NCI-H128 (cell line): ENCODE results near the gene STK32B.
"Not testable (repeated sequence)": the region's sequence is repeated elsewhere in the genome, so short reads cannot be mapped to it uniquely, and the experiment has no call there.

Source experiments
- DNase-seq: peaks from one replicate; lab custom pipeline; 2025; ENCODE audit not compliant: unreplicated experiment; lab: John Stamatoyannopoulos, UW

STK32B gene

DNA sequence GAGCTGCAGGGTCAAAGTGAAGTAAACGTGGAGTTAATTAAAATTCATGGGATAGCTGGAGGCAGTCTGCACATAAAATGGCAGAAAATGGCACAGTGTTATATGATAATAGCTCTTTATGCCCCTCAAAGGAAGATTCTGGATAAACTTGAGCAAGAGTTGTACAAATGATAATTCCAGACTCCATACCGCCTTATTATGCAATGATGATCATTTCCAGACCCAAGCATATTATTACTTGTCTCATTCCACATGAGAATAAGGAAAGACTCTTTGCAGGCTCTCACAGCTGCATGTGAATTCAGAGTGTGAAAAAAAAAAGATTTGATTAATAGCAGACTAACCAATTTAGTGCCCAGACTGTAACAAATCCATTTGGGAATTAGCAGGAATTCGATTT, 105.4 kb downstream of the STK32B start:
- no peak for DNase-seq

DNA sequence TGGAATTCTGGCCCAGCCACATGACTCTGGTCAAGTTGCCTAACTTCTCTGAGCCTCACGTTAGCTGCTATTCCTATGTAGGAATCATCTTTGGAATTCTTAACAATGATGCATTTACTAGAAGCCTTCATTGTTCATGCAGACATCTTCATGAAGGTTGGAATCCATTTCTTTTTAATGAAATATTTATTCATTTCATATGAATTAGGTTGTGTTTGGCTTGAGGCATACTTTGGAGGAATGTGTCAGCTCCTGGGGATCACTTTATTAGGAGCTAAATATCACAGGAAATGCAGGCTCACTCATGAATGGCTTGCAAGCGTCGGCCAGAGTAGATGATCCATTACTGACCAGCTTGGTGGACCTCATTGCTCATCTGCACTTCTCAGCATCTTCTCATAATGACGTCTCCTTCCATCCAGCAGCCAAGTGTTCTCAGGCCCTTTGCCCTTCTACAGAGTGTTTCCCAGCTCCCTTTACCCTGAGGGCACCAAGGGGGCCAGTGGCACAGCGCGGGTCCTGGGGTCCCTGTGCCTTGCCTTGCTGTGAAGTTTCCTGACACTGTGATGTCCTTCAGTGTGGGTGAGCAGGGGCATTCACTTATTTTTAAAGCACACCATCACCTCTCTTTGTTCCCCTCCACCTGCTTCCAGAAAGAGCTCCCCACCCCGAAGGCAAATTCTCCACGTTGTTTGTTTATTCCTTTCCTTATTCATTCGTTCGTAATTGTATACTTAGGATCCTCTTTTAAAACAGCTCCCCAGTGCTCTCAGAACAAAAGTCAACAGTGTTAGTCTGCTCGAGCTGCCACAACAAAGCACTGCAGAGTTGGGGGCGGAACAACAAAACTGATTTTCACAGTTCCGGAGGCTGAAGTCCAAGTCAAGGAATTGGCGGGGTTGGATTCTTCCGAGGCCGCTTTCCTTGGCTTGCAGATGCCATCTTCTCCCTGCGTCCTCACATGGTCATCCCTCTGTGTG, 106.8 kb downstream of the STK32B start:
- no peak for DNase-seq

DNA sequence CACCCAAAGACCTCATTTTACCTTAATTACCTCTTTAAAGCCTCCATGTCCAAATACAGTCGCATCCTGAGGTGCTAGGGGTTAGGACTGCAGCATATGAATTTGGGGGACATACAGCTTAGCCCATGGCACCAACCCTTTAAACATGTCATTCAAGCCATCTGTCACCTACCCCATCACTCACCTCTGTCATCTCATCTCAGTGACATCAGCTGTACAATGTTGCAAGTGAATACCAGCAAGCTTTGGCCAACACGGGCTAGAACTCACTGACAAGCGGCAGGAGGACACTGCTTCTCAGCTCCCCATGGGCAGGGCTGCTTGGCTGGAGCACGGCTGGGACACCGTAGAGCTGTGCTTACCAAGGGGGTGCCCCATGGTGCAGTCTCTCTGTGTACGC, 107.5 kb downstream of the STK32B start:
- no peak for DNase-seq

DNA sequence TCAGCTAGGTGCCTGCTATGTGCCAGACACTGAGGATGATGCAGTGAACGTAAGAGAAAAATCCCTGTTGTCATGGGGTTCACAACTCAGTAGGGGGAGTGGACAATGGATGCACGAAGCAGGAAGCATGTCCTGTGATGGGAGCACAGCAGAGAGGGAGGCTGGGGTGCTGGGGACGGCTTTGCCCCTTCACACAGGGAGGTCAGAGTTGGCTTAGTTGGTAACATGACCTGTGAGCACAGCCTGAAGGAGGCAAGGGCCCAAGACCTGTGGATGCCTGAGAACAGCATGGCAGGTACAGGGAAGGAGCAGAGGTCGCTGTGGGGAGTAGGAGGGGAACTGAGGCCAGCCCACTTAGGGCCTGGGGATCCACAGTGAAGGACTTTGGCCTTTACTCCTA, 109.4 kb downstream of the STK32B start:
- no peak for DNase-seq

DNA sequence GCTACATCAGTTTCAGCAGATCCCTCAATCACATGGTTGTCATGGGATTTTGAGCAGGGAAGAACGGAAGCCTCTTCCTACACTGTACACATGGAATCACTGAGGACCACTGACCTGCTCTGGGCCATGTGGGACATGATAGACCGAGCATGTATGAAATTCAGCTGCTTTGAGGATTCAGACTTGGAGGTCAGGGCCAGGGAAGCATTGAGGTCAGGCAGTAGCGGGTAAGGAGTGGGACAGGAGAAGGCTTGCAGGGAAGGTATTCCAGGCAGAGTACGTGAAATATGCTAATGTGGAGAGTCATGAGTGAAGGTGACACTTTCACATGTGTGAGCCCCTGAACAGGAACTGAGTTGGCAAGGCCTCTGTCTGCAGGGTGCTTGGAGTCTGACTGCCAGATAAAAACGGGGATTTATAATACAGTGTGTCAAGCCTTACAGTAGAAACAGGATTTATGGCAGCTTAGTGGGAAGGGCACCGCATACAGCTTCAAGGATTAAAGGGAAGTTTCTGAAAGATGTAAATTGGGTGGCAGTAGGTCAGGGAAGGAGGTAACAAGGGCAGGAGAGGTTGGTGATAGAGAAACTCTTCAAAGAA, 111.7 kb downstream of the STK32B start:
- DNase-seq = no peak

DNA sequence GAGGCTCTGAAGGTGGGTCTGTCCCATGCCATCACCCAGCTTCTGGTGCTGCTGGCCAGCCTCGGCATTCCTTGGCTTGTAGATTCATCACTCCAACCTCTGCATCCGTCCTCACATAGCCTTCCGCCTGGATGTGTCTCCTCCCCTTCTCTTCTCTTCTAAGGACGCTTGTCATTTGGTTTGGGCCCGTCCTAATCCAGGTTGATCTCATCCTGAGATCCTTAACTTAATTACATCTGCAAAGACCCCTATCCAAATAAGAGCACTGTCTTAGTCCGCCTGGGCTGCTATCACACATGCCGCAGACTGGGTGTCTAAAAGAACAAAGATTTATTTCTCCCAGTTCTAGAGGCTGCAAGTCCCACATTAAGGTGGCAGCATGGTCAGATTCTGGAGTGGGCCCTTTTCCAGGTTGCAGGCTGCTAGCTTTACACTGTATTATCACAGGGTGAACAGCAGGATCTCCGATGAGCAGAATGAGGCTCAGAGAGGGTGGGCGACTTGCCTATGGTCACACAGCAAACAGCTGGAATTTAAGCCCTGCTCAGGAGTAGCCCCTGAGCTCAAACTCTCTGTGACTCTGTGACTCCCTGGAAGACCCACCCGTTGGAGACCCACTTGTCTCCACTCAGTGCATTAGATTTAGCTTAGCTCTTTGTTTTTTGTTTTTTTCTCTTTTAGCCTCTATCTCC, 113.1 kb downstream of the STK32B start:
- no peak for DNase-seq

DNA sequence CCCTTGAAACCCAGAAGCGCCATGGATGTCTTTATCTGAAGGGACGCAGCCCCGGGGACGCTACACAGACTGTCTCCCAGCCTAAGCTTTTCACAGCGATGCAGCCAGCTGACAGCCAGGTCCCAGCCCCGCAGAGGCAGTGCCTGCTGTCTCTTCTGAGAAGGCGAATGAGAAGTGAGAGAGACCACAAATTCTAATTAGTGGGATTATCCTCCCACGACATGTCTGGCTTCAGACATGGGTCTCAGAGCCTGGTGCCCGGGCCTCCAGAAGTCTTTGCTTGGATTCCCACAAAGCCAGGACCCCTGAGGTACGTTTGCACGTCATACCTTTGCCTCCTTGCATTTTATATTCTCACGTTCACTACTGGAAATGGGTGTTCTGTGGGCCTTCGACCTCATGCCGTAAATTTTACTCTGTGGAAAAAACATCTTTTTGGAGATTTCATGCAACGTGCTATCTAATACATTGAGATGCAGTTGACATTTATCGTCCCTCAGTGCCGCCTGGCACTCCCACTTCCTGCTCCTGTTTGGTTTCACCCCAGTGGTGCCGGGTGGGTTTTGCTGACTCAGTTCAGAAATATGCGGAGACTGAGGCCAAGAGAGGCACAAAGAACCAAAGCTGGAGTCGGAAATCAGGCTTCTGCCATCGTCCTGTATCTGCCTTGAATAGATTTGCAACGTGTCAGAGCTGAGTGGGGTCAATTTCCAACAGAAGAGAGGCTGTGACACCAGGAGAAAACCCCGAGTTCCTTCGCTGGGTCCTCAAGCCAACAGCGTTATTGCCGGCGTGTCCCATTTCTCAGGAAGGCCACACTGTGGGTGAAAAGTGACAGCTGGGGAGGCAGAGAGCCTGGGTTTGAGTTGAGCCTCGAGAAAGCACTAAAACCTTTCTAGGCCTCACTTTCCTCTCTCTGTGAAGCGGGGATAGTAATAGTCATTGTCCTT, 114.4 kb downstream of the STK32B start:
- DNase-seq = no peak

DNA sequence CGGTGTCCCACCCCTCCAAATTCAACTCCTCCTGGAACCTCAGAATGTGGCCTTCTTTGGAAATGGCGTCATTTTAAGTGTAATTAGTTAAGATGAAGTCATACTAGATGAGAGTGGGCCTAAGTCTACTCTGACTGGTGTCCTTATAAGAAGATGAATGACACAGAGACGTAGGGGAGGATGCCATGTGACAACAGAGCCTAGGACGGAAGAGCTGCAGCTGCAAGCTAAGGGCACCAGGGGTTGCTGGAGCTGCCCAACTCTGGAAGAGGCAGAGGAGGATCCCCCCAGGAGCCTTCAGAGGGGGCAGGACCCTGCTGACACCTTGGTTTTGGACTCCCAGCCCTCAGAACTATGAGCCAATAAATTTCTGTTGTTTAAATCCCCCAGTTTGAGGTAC, 115.1 kb downstream of the STK32B start:
- DNase-seq = no peak

DNA sequence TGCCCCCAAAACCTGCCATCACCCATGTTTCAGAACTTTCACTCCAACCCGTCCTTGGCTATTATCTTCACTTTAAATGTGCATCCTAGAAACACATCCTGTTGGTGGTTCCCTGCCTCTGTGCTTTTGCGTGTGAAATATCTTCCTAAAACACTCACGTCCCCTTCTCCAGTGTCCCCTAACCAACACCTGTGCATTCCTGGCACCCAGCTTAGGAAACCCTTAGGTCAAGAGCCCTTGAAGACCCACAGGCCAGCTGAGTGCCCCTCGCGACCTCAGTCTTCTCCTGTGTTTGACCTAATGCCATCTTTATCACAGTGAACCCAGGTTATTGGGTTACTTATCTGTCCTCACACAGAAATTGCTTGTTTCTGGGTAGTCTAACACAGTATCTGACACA, 117.6 kb downstream of the STK32B start:
- no peak for DNase-seq

DNA sequence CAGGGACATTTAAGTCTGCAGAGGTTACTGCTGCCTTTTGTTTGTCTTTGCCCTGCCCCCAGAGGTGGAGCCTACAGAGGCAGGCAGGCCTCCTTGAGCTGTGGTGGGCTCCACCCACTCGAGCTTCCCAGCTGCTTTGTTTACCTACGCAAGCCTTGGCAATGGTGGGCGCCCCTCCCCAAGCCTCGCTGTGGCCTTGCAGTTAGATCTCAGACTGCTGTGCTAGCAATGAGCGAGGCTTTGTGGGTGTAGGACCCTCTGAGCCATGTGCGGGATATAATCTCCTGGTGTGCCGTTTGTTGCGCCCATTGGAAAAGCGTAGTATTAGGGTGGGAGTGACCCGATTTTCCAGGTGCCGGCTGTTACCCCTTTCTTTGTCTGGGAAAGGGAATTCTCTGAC, 124.6 kb downstream of the STK32B start:
- not testable (repeated sequence) for DNase-seq

DNA sequence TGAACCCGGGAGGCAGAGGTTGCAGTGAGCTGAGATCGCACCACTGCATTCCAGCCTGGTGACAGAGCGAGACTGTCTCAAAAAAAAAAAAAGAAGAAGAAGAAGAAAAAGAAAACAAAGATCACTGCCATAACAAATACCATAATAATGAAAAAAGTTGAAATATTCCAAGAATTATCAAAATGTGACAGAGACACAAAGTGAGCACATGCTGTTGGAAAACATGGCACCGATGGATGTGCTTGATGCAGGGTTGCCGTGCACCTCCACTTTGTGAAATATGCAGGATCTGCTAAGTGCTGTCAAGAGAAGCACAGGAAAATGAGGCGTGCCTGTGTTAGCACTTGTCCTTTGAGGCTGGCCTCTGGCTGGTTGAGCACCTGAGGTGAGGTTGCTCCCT, 133.3 kb downstream of the STK32B start:
- DNase-seq = no peak

DNA sequence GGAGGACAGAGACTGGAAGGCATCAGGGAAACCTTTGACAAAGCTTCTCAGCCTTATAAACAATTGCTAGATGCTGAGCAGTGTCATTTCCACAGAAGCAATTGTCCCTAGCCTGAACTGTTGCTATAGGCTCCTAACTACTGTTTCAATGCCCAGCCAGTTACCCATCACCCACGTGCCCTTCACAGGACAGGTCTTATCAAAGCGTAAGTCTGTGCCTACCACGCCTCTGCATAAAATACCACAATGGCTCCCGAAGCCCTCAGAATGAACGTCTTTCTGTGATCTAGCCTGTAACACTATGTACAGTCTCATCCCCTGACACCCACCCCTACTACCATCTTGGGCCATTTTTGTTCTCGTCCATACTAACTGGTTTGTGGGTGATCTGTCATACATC, 134.3 kb downstream of the STK32B start:
- no peak for DNase-seq

DNA sequence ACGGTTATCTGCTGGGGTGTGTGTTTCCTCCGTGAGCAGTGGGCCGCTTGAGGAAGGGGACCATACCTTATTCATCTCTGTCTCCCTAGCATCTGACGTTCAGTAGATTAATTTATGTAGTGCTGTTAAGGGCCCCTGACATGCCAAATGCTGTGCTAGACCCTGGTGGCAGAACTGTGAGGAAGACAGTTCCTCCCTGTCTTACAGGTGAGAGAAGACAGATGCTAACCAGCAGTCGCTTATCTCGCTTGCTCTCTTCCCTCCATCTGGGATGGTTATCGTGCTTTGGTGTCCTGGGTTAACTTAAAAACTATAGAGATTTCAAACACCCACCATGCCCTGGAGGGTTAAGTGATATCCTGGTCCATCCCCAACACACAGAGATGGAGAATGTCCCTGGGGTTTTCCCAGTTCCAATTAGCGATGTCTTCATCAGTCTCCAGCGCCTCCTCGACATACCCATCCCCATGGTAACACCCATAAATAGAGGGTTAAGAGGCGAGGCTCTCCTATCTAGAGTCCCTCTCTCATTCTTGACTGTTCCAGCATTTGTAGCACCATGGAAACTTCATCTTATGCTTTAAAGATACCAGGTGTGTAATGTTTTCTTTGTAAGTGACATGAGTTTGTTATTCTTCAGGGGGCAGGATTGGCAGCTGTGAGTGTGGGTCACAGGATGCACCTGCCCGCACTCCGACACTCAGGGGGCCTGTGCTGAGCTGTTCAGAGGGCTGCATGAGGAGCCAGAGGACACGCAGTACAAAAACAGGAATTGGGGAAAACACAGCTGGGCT, 135.2 kb downstream of the STK32B start:
- no peak for DNase-seq

DNA sequence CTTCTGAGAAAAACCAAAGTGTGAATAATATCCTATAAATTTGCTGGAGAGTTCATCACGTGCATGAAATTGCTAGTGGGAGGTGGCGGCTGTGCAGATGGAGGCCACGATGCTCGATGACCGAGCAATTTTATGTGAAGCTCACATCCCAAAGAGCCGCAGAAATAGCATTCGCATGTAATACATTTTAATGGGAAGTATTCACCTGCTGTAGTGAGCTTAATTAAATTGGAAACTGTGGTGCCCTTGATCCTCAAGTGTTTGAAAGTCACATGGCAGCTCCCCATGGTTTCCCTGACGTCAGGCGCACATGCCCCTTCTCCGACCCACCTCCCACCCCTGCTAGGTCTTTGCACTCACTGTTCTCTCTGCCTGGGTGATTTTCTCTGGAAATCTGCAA, 136.8 kb downstream of the STK32B start:
- no peak for DNase-seq

DNA sequence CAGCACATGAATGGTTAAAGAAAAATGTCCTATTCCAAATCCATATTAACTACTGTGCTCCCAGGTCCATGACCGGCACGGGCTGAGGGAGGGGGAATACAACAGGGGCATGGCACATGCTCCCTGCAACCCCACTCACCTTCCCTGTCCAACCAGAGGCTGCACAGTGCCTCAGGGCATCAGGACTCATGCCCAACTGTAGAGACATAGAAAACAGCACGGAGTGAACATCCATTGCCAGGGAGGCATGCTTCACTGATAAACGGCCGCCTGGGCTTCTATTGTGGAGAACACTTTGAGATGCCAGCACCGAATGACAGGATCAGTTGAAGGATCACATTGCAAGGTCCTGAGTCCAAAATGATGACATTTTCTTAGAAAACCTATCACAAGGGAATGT, 140.6 kb downstream of the STK32B start:
- no peak for DNase-seq

DNA sequence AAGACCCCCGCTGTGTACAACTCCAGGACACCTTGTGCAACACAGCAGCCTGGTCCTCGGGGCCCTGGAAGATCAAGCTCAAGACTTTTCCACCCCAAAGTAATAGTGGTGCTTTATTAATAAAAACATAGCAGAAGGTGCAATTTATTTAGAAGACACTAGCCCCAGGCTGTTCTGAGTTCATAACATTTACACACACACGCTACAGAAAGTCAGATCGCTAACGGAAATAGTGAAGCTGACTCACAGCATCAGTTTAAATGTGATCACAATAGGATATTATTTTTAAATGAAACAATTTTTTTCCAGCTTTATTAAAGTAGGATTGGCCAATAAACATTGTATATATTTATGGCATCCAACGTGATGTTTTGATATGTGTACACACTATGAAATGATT, 141.0 kb downstream of the STK32B start:
- no peak for DNase-seq

DNA sequence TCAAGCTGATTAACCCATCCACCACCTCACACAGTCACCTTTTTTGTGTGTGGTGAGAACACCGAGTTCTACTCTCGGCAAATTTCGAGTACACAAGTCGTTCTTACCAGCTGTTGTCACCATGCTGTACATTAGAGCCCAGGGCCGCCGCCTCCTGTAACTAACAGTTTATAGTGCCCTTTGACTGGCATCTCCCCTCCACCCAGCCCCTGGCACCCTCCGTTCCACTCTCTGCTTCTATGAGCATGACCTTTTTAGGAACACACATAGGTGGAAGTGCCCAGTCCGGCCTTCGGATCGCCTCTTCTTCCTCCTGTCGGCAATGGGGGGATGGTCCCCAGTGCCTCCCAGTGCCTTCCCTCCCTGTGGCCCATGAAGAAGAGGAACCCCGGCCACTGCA, 141.4 kb downstream of the STK32B start:
- no peak for DNase-seq

DNA sequence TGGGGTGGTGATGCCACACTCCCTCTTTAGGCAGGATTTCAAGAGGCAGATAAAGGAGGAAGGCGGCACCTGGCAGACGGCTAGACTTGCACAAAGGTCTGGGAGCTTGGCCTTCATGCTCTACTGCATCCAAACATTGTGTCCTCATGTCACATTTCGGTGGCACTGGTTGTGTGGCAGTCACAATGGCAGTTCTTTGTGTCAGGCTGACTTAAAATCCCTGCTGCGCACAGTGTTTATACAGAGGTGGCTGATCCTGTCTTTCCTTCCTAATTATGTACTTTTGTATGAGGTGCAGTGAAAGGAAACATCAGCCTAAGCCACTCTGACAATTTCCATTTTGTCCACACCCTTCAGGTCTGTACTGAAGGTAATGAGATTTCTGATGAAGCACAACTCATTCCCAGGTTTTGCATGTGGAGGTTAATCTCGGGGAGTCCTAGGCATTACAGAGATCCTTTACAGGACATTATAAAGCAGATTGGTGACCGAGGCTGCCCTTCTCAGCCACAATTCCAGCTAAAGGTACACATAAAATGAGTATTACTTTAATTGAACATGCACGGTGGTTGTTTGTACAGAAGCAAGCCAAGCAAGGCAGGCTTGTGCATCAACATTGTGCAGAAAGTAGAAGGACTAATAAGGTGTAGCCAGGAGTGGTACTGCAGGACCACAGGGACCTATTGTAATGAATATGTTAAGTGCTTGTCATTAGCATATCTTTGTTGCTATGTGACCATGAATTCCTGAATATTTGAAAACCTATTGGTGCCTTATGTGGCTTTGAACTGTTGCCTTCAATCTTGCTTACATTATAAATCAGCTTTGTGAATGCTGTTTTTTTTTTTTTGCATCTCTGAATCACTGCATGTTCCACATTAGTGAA, 147.6 kb downstream of the STK32B start:
- no peak for DNase-seq

DNA sequence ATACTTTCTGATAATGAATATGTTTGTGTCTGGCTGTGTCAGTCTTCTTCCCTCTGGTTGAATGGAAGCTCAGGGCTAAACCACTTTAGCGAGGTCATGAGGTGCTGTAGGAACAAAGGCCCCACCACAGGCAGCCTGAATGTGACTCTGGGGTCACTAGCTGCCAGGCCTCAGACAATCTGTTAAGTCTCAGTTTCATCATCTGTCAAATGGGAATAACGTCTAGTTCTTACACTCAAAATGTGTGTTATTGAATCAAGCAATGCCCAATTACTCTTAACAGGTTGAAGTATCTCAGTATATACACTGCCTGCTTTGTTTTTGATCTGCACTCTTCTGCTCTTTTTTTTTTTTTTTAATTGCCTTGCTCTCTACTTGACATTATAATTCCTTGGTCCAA, 148.6 kb downstream of the STK32B start:
- no peak for DNase-seq
